ENCODE results near the gene MAOB.

- TF ChIP-seq POLR2A (IDR thresholded peaks at IDR 0.05), result no peak
- TF ChIP-seq, protein P1, sequence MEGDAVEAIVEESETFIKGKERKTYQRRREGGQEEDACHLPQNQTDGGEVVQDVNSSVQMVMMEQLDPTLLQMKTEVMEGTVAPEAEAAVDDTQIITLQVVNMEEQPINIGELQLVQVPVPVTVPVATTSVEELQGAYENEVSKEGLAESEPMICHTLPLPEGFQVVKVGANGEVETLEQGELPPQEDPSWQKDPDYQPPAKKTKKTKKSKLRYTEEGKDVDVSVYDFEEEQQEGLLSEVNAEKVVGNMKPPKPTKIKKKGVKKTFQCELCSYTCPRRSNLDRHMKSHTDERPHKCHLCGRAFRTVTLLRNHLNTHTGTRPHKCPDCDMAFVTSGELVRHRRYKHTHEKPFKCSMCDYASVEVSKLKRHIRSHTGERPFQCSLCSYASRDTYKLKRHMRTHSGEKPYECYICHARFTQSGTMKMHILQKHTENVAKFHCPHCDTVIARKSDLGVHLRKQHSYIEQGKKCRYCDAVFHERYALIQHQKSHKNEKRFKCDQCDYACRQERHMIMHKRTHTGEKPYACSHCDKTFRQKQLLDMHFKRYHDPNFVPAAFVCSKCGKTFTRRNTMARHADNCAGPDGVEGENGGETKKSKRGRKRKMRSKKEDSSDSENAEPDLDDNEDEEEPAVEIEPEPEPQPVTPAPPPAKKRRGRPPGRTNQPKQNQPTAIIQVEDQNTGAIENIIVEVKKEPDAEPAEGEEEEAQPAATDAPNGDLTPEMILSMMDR (IDR thresholded peaks at IDR 0.05), result no peak
- TF ChIP-seq EP300 (IDR thresholded peaks at IDR 0.05), result no peak
- no peak for TF ChIP-seq POLR2AphosphoS5 (IDR thresholded peaks at IDR 0.05)
Measured at GRCh38 chrX:43892336-43892870, 10.2 kb upstream of the MAOB start.
